PC-3 (cell line): Measurements from ENCODE around the gene EDN2. TPM values are rescaled to one million over a fixed set of nuclear protein-coding genes. Genes with fewer than 3 reads are reported as not detected.
A peak's percentile ranks its signal among the peaks of the same experiment; 100 is the strongest.

Experiments used
- ATAC-seq: fragments of 200-7000 bp; cut with Tn5 transposase; 2 replicates; pipeline ENCODE4 v1.9.1; 2020; ENCODE audit warnings: mild to moderate bottlenecking, moderate library complexity
- BruUV-seq: library from RNA; stranded (reverse); fragments of 400-500 nt; replicated peaks from 2 replicates; lab custom pipeline; 2021; lab: Mats Ljungman, UMichigan
- CTCF ChIA-PET: fragments of 300-600 bp; sonication (Branson Sonifier 250); formaldehyde crosslinking; loops from one replicate; lab custom pipeline; 2022; ENCODE audit warnings: antibody characterized with exemption; lab: Charles Lee
- POLR2A ChIA-PET: fragments of 300-600 bp; sonication (Branson Sonifier 250); formaldehyde crosslinking; loops from one replicate; lab custom pipeline; 2022; ENCODE audit warnings: antibody characterized with exemption; ENCODE audit not compliant: unreplicated experiment; lab: Charles Lee
- DNase-seq: peaks from one replicate; pipeline ENCODE4 v3.0.0-alpha.2; 2015
- H2AFZ ChIP-seq: fragments of 300-600 bp; sonication (generic); 2 replicates; pipeline ENCODE4 v1.6.0; 2016; ENCODE audit warnings: antibody characterized with exemption, low read length
- H3F3A ChIP-seq: fragments of 300-600 bp; sonication (generic); one replicate; pipeline ENCODE4 v1.6.0; 2017; ENCODE audit warnings: antibody characterized with exemption, low read length, control low read depth, mild to moderate bottlenecking; ENCODE audit not compliant: unreplicated experiment
- H3K27ac ChIP-seq: fragments of 300-600 bp; sonication (generic); 2 replicates; pipeline ENCODE4 v1.5.1; 2016; ENCODE audit warnings: mild to moderate bottlenecking, low read length
- H3K27me3 ChIP-seq: fragments of 300-600 bp; sonication (generic); 2 replicates; pipeline ENCODE4 v1.6.1; 2016; ENCODE audit warnings: low read length, mixed read lengths
- H3K36me3 ChIP-seq: fragments of 300-600 bp; sonication (generic); 2 replicates; pipeline ENCODE4 v1.6.1; 2016; ENCODE audit warnings: low read depth, mixed run types, low read length, mixed read lengths
- H3K4me1 ChIP-seq: fragments of 300-600 bp; sonication (generic); 2 replicates; pipeline ENCODE4 v1.5.1; 2016; ENCODE audit warnings: low read length; ENCODE audit not compliant: insufficient read depth
- H3K4me2 ChIP-seq: fragments of 300-600 bp; sonication (generic); 2 replicates; pipeline ENCODE4 v1.6.0; 2016; ENCODE audit warnings: low read length
- H3K4me3 ChIP-seq: fragments of 300-600 bp; sonication (generic); 2 replicates; pipeline ENCODE4 v1.5.1; 2016; ENCODE audit warnings: mild to moderate bottlenecking, low read length, mixed read lengths
- H3K79me2 ChIP-seq: fragments of 300-600 bp; sonication (generic); 2 replicates; pipeline ENCODE4 v1.6.1; 2017; ENCODE audit warnings: low read length, mixed read lengths
- H3K9ac ChIP-seq: fragments of 300-600 bp; sonication (generic); 2 replicates; pipeline ENCODE4 v1.6.0; 2016; ENCODE audit warnings: mild to moderate bottlenecking, low read length
- H3K9me2 ChIP-seq: fragments of 300-600 bp; sonication (generic); replicated peaks from 2 replicates; pipeline ENCODE4 v1.6.1; 2016; ENCODE audit warnings: mixed run types, low read length, mixed read lengths
- H3K9me3 ChIP-seq: fragments of 300-600 bp; sonication (generic); 2 replicates; pipeline ENCODE4 v1.6.1; 2016; ENCODE audit warnings: low read length, mixed read lengths
- H4K20me1 ChIP-seq: fragments of 300-600 bp; sonication (generic); 2 replicates; pipeline ENCODE4 v1.6.1; 2016; ENCODE audit warnings: low read length, mixed read lengths
- CTCF ChIP-seq: fragments of 300-600 bp; sonication (generic); conservative IDR thresholded peaks from 2 replicates; pipeline ENCODE4 v1.5.1; 2017; ENCODE audit warnings: antibody characterized with exemption, low read depth, mild to moderate bottlenecking, low read length
- EZH2 ChIP-seq: fragments of 300-600 bp; sonication (generic); IDR thresholded peaks from one replicate; pipeline ENCODE4 v1.6.1; 2017; ENCODE audit warnings: antibody characterized with exemption, mild to moderate bottlenecking, low read length; ENCODE audit not compliant: unreplicated experiment
- EZH2phosphoT487 ChIP-seq: fragments of 300-600 bp; sonication (generic); IDR thresholded peaks from 2 replicates; pipeline ENCODE4 v1.6.1; 2018; ENCODE audit warnings: mild to moderate bottlenecking, antibody characterized with exemption, low read length, borderline replicate concordance
- intact Hi-C: fragments of 100-400 bp; cut with micrococcal nuclease; formaldehyde crosslinking; loops from 2 replicates; pipeline ENCODE4 v1.9.0; 2023
- total RNA-seq: library from RNA; depleted of rRNA; stranded (reverse); fragments of >200 nt; gene quantifications from 2 replicates; pipeline ENCODE4 v1.2.3, GENCODE V29; 2014

Gene EDN2
- total RNA-seq, 1 experiment from 2014 or later = 0.36 TPM

GRCh38 chr1:41507110-41507720 is 22.7 kb upstream of the EDN2 start:
- Histone ChIP-seq H3K4me3 (no peak overlapping the region), H3F3A (no peaks in the 10 kb centered on the region), H3K9ac (no peak overlapping the region), H3K4me1 (peaks cover 11% of the 10 kb centered on the region), H3K36me3 (no peaks in the 10 kb centered on the region), H4K20me1 (no peaks in the 10 kb centered on the region), H3K27ac (no peak overlapping the region), H3K9me2 (no peaks in the 10 kb centered on the region), H3K79me2 (no peaks in the 10 kb centered on the region), H2AFZ (no peak overlapping the region), H3K9me3 (no peaks in the 10 kb centered on the region), H3K27me3 (no peaks in the 10 kb centered on the region), H3K4me2 (no peak overlapping the region)
- TF ChIP-seq CTCF (no peak), EZH2 (no peak), EZH2phosphoT487 (no peak)
- intact Hi-C loops = no loop called here
- DNase-seq (no peak), ATAC-seq (no peak)
- ChIA-PET POLR2A (no interaction called here), CTCF (no interaction called here)
- BruUV-seq = no TSS peak

- no peak overlapping the region for H3K4me2 ChIP-seq
- no peaks in the 10 kb centered on the region for H4K20me1 ChIP-seq
- TF ChIP-seq EZH2phosphoT487 = no peak
- no peak for TF ChIP-seq CTCF
- no peak for TF ChIP-seq EZH2
- H3K36me3 ChIP-seq = no peaks in the 10 kb centered on the region
- H2AFZ ChIP-seq = no peak overlapping the region
- H3K27me3 ChIP-seq = no peaks in the 10 kb centered on the region
- intact Hi-C loops = no loop called here
- peaks cover 31% of the 10 kb centered on the region for H3K4me1 ChIP-seq
- ChIA-PET POLR2A (no interaction called here), CTCF (no interaction called here)
- ATAC-seq (no peak), DNase-seq (peak; percentile 61)
- no peaks in the 10 kb centered on the region for H3K9me3 ChIP-seq
- no peaks in the 10 kb centered on the region for H3F3A ChIP-seq
- no peaks in the 10 kb centered on the region for H3K9me2 ChIP-seq
- H3K79me2 ChIP-seq = no peaks in the 10 kb centered on the region
- BruUV-seq = no TSS peak
- H3K27ac ChIP-seq = no peak overlapping the region
- H3K4me3 ChIP-seq = no peak overlapping the region
- H3K9ac ChIP-seq = no peak overlapping the region
These were observed 19.9 kb upstream of the EDN2 start for GRCh38 chr1:41504114-41505035.
